GM23338 (cell line): Measurements from ENCODE around the gene UFD1. TPM values are rescaled to one million over a fixed set of nuclear protein-coding genes. Genes with fewer than 3 reads are reported as not detected.

ENCODE experiments used
- ATAC-seq: fragments of 200-7000 bp; cut with Tn5 transposase; 3 replicates; pipeline ENCODE4 v1.9.1; 2020
- DNase-seq: peaks from one replicate; pipeline ENCODE4 v3.0.0-alpha.2; 2015; ENCODE audit warnings: low spot score
- H2AFZ ChIP-seq: fragments of 200-600 bp; sonication (generic); 2 replicates; pipeline ENCODE4 v1.8.0; 2016; ENCODE audit warnings: antibody characterized with exemption, mild to moderate bottlenecking, moderate library complexity
- H3F3A ChIP-seq: fragments of 200-600 bp; sonication (generic); replicated peaks from 2 replicates; pipeline ENCODE4 v1.8.0; 2017; ENCODE audit warnings: antibody characterized with exemption, mixed run types, low read depth
- H3K27ac ChIP-seq: fragments of 200-600 bp; sonication (generic); 2 replicates; pipeline ENCODE4 v1.6.1; 2016; ENCODE audit warnings: low read depth
- H3K27me3 ChIP-seq: fragments of 200-600 bp; sonication (generic); 2 replicates; pipeline ENCODE4 v1.8.0; 2016; ENCODE audit warnings: mild to moderate bottlenecking, mixed run types, moderate library complexity; ENCODE audit not compliant: insufficient read depth
- H3K36me3 ChIP-seq: fragments of 200-600 bp; sonication (generic); 2 replicates; pipeline ENCODE4 v1.8.0; 2016; ENCODE audit warnings: mild to moderate bottlenecking; ENCODE audit not compliant: insufficient read depth
- H3K4me1 ChIP-seq: fragments of 200-600 bp; sonication (generic); 2 replicates; pipeline ENCODE4 v1.8.0; 2016; ENCODE audit warnings: mild to moderate bottlenecking, moderate library complexity; ENCODE audit not compliant: insufficient read depth
- H3K4me2 ChIP-seq: fragments of 200-600 bp; sonication (generic); 2 replicates; pipeline ENCODE4 v1.7.1; 2017; ENCODE audit warnings: mixed run types
- H3K4me3 ChIP-seq: fragments of 200-600 bp; sonication (generic); 2 replicates; pipeline ENCODE4 v1.6.1; 2016; ENCODE audit warnings: mixed run types
- H3K79me2 ChIP-seq: fragments of 200-600 bp; sonication (generic); replicated peaks from 2 replicates; pipeline ENCODE4 v1.8.0; 2017; ENCODE audit warnings: mild to moderate bottlenecking; ENCODE audit not compliant: insufficient read depth
- H3K9me2 ChIP-seq: fragments of 200-600 bp; sonication (generic); 2 replicates; pipeline ENCODE4 v1.8.0; 2017; ENCODE audit not compliant: insufficient read depth
- H4K20me1 ChIP-seq: fragments of 200-600 bp; sonication (generic); replicated peaks from 2 replicates; pipeline ENCODE4 v1.8.0; 2017; ENCODE audit warnings: mild to moderate bottlenecking; ENCODE audit not compliant: insufficient read depth
- H3K27ac Mint-ChIP-seq: 2 replicates; pipeline ENCODE4 v1.8.0; 2020; ENCODE audit warnings: inconsistent platforms, mild to moderate bottlenecking, moderate library complexity, mixed read lengths
- H3K27me3 Mint-ChIP-seq: 3 replicates; pipeline ENCODE4 v1.8.0; 2022; ENCODE audit warnings: low read depth, mild to moderate bottlenecking, moderate library complexity, mixed read lengths, inconsistent platforms; ENCODE audit not compliant: insufficient read depth, poor library complexity
- H3K36me3 Mint-ChIP-seq: 3 replicates; pipeline ENCODE4 v1.8.0; 2021; ENCODE audit warnings: low read depth, mild to moderate bottlenecking, inconsistent platforms, moderate library complexity, mixed read lengths
- H3K4me1 Mint-ChIP-seq: 3 replicates; pipeline ENCODE4 v1.8.0; 2020; ENCODE audit warnings: mild to moderate bottlenecking, inconsistent platforms, mixed read lengths
- H3K4me3 Mint-ChIP-seq: 3 replicates; pipeline ENCODE4 v1.8.0; 2021; ENCODE audit warnings: moderate library complexity, mild to moderate bottlenecking, inconsistent platforms, mixed read lengths
- H3K9me3 Mint-ChIP-seq: 3 replicates; pipeline ENCODE4 v1.8.0; 2020; ENCODE audit warnings: moderate library complexity, mild to moderate bottlenecking, inconsistent platforms, mixed read lengths
- CREB1 ChIP-seq: fragments of 250-450 bp; sonication (Bioruptor Pico); IDR thresholded peaks from 2 replicates; pipeline ENCODE4 v1.5.0; 2020; ENCODE audit warnings: low read depth, mild to moderate bottlenecking, moderate library complexity
- ETS1 ChIP-seq: IDR thresholded peaks from 2 replicates; pipeline ENCODE4 v1.6.1; 2016; ENCODE audit warnings: antibody characterized with exemption
- EZH2 ChIP-seq: fragments of 200-600 bp; sonication (generic); IDR thresholded peaks from one replicate; pipeline ENCODE4 v1.8.0; 2017; ENCODE audit warnings: antibody characterized with exemption, mild to moderate bottlenecking, low read depth; ENCODE audit not compliant: unreplicated experiment
- EZH2phosphoT487 ChIP-seq: fragments of 200-600 bp; sonication (generic); IDR thresholded peaks from one replicate; pipeline ENCODE4 v1.8.1; 2018; ENCODE audit warnings: antibody characterized with exemption; ENCODE audit not compliant: unreplicated experiment
- JUNB ChIP-seq: IDR thresholded peaks from one replicate; pipeline ENCODE4 v1.6.1; 2016; ENCODE audit warnings: antibody characterized with exemption; ENCODE audit not compliant: unreplicated experiment
- REST ChIP-seq: IDR thresholded peaks from one replicate; pipeline ENCODE4 v1.6.1; 2018; ENCODE audit warnings: antibody characterized with exemption; ENCODE audit not compliant: unreplicated experiment
- STAT1 ChIP-seq: IDR thresholded peaks from one replicate; pipeline ENCODE4 v1.6.1; 2016; ENCODE audit warnings: antibody characterized with exemption; ENCODE audit not compliant: unreplicated experiment
- ZNF331 ChIP-seq: fragments of 250-450 bp; sonication (Bioruptor Pico); IDR thresholded peaks from 2 replicates; pipeline ENCODE4 v1.5.0; 2020; ENCODE audit warnings: low read depth, mild to moderate bottlenecking, moderate library complexity
- ZNF462 ChIP-seq: fragments of 250-450 bp; sonication (Bioruptor Pico); IDR thresholded peaks from 2 replicates; pipeline ENCODE4 v1.5.0; 2020; ENCODE audit warnings: mild to moderate bottlenecking, moderate library complexity
- polyA plus RNA-seq: library from polyadenylated mRNA; unstranded; fragments of >200 nt; fragmentation: Nextera tagmentation; extraction: Ambion mirVana; gene quantifications from 2 replicates; pipeline ENCODE4 v1.2.1, GENCODE V29; 2016
- total RNA-seq: library from RNA; depleted of rRNA; stranded (reverse); fragments of >200 nt; shearing (Covaris generic); gene quantifications from 2 replicates; pipeline ENCODE4 v1.2.3, GENCODE V29; 2014

The UFD1 gene
- total and polyA plus RNA-seq, 2 experiments from 2014 or later: 53.5 to 93.8 TPM

- TF ChIP-seq REST: no peak
- no peak for TF ChIP-seq EZH2
- no peak for TF ChIP-seq EZH2phosphoT487
Observed at GRCh38 chr22:19520007-19520406, 41.0 kb upstream of the UFD1 start (continued).

GRCh38 chr22:19519041-19519926 lies 40.3 kb upstream of the UFD1 start:
- no peak for DNase-seq
- Mint-ChIP-seq H3K9me3 (no peaks in the 10 kb centered on the region), H3K36me3 (peaks cover 24% of the 10 kb centered on the region), H3K4me3 (no peak overlapping the region), H3K27me3 (peaks cover 28% of the 10 kb centered on the region), H3K27ac (no peak overlapping the region), H3K4me1 (peaks cover 5% of the 10 kb centered on the region)
- Histone ChIP-seq H3K4me2 (no peak overlapping the region), H3K27ac (no peak overlapping the region), H3K79me2 (no peaks in the 10 kb centered on the region), H3F3A (peaks cover 11% of the 10 kb centered on the region; the same call in 1 of the 2 replicates), H3K4me1 (peaks cover 8% of the 10 kb centered on the region; the same call in 1 of the 2 replicates), H3K9me2 (no peaks in the 10 kb centered on the region), H3K36me3 (no peaks in the 10 kb centered on the region), H2AFZ (no peak overlapping the region), H3K27me3 (peaks cover 30% of the 10 kb centered on the region), H4K20me1 (no peaks in the 10 kb centered on the region), H3K4me3 (no peak overlapping the region)
- no peak for ATAC-seq
- TF ChIP-seq EZH2phosphoT487: no peak
- TF ChIP-seq ZNF462 (CRISPR knock-in tag): no peak
- no peak for TF ChIP-seq ZNF331 (CRISPR knock-in tag)
- TF ChIP-seq ETS1: no peak
- no peak for TF ChIP-seq STAT1
- TF ChIP-seq EZH2: no peak
- no peak for TF ChIP-seq JUNB
- no peak for TF ChIP-seq CREB1 (CRISPR knock-in tag)
